ENCODE data around the gene PCDH15. TPM values are rescaled to one million over a fixed set of nuclear protein-coding genes. Genes with fewer than 3 reads are reported as not detected.

The PCDH15 gene
- total and polyA plus RNA-seq, 2 donors: 0.09 to 0.14 TPM

- 89% methylated on average over 5 of the region's 5 CpGs for WGBS
- Histone ChIP-seq H3K9me3 (ENCODE audit: control insufficient read depth in 2 of 2, insufficient read depth in 1 of 2, low read length in 1 of 2) (no peaks in the 10 kb centered on the region), H3K27ac (ENCODE audit: low read depth in 1 of 2, low read length in 1 of 2) (no peak overlapping the region), H3K4me3 (ENCODE audit: low read length in 2 of 2) (no peak overlapping the region), H3K36me3 (ENCODE audit: control insufficient read depth in 2 of 2, insufficient read depth in 2 of 2, low read length in 1 of 2) (no peaks in the 10 kb centered on the region), H3K27me3 (ENCODE audit: control insufficient read depth in 2 of 2, insufficient read depth in 1 of 2, low read length in 1 of 2) (no peaks in the 10 kb centered on the region), H3K4me1 (ENCODE audit: control insufficient read depth in 2 of 2, insufficient read depth in 2 of 2, low read length in 2 of 2) (no peaks in the 10 kb centered on the region)
- DNase-seq (ENCODE audit: low read depth in 6 of 9, low spot score in 9 of 9): no peak
Measured at GRCh38 chr10:53899463-53900160, 901.4 kb downstream of the PCDH15 start.

DNA sequence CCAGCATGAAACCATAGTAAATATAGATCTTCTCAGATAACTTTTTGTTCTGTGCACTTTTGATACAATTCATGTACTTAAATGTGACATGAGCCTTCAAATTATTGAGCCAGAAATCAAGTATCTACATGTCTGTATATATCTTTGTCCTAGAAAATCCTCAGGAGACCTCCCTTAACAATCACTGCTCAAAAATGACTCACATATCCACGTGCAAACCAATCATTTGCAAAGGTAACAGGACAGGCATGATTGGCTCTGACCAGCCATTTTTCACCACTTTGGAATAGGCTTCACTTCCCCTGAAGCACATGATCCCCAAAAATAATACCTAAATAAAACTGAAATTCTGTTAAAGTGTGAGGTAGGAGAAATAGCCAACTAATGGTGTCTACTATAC, 902.5 kb downstream of the PCDH15 start:
- Histone ChIP-seq H3K27ac (ENCODE audit: low read depth in 1 of 2, low read length in 1 of 2) (no peak overlapping the region), H3K4me1 (ENCODE audit: control insufficient read depth in 2 of 2, insufficient read depth in 2 of 2, low read length in 2 of 2) (no peaks in the 10 kb centered on the region), H3K9me3 (ENCODE audit: control insufficient read depth in 2 of 2, insufficient read depth in 1 of 2, low read length in 1 of 2) (no peaks in the 10 kb centered on the region), H3K4me3 (ENCODE audit: low read length in 2 of 2) (no peak overlapping the region), H3K36me3 (ENCODE audit: control insufficient read depth in 2 of 2, insufficient read depth in 2 of 2, low read length in 1 of 2) (no peaks in the 10 kb centered on the region), H3K27me3 (ENCODE audit: control insufficient read depth in 2 of 2, insufficient read depth in 1 of 2, low read length in 1 of 2) (no peaks in the 10 kb centered on the region)
- DNase-seq (ENCODE audit: low read depth in 6 of 9, low spot score in 9 of 9): no peak
- WGBS: 55% methylated on average over 1 of the region's 1 CpG

GRCh38 chr10:53894145-53894544, 906.9 kb downstream of the PCDH15 start:
- WGBS: 91% methylated on average over 5 of the region's 5 CpGs

DNA sequence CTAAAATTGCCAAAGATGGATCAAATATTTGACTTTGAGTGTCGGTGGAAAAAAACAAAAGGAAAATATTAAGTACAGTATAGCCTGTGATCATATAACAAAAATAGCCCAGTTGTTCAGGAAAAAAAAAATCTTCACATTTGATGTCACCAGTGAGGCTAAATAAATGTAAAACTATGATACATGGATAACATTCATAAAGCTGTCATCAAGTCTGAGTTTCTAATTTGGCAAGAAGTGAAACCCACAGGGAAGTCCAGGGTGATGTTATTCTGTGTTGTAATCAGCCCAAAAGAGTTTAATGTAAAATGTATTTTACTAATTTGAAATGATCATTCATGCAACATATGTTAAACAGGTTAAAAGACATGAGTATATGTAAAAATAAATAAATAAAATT, 908.0 kb downstream of the PCDH15 start:
- WGBS: 97% methylated on average over 1 of the region's 1 CpG
- no peaks in the 10 kb centered on the region for H3K27me3 ChIP-seq (ENCODE audit: control insufficient read depth in 2 of 2, insufficient read depth in 1 of 2, low read length in 1 of 2)
- no peak overlapping the region for H3K4me3 ChIP-seq (ENCODE audit: low read length in 2 of 2)
- H3K4me1 ChIP-seq (ENCODE audit: control insufficient read depth in 2 of 2, insufficient read depth in 2 of 2, low read length in 2 of 2): no peaks in the 10 kb centered on the region
- H3K36me3 ChIP-seq (ENCODE audit: control insufficient read depth in 2 of 2, insufficient read depth in 2 of 2, low read length in 1 of 2): no peaks in the 10 kb centered on the region
- no peak overlapping the region for H3K27ac ChIP-seq (ENCODE audit: low read depth in 1 of 2, low read length in 1 of 2)
- H3K9me3 ChIP-seq (ENCODE audit: control insufficient read depth in 2 of 2, insufficient read depth in 1 of 2, low read length in 1 of 2): no peaks in the 10 kb centered on the region
- no peak for DNase-seq (ENCODE audit: low read depth in 6 of 9, low spot score in 9 of 9)

More at GRCh38 chr10:53894145-53894544, 906.9 kb downstream of the PCDH15 start:
- DNase-seq (ENCODE audit: low read depth in 6 of 9, low spot score in 9 of 9): no peak
- Histone ChIP-seq H3K27me3 (ENCODE audit: control insufficient read depth in 2 of 2, insufficient read depth in 1 of 2, low read length in 1 of 2) (no peaks in the 10 kb centered on the region), H3K27ac (ENCODE audit: low read depth in 1 of 2, low read length in 1 of 2) (no peak overlapping the region), H3K4me1 (ENCODE audit: control insufficient read depth in 2 of 2, insufficient read depth in 2 of 2, low read length in 2 of 2) (no peaks in the 10 kb centered on the region), H3K9me3 (ENCODE audit: control insufficient read depth in 2 of 2, insufficient read depth in 1 of 2, low read length in 1 of 2) (no peaks in the 10 kb centered on the region), H3K4me3 (ENCODE audit: low read length in 2 of 2) (no peak overlapping the region), H3K36me3 (ENCODE audit: control insufficient read depth in 2 of 2, insufficient read depth in 2 of 2, low read length in 1 of 2) (no peaks in the 10 kb centered on the region)

GRCh38 chr10:53886325-53887300, 914.4 kb downstream of the PCDH15 start:
- Histone ChIP-seq H3K36me3 (ENCODE audit: control insufficient read depth in 2 of 2, insufficient read depth in 2 of 2, low read length in 1 of 2) (no peaks in the 10 kb centered on the region), H3K4me3 (ENCODE audit: low read length in 2 of 2) (no peak overlapping the region), H3K4me1 (ENCODE audit: control insufficient read depth in 2 of 2, insufficient read depth in 2 of 2, low read length in 2 of 2) (no peaks in the 10 kb centered on the region), H3K9me3 (ENCODE audit: control insufficient read depth in 2 of 2, insufficient read depth in 1 of 2, low read length in 1 of 2) (no peaks in the 10 kb centered on the region), H3K27ac (ENCODE audit: low read depth in 1 of 2, low read length in 1 of 2) (no peak overlapping the region), H3K27me3 (ENCODE audit: control insufficient read depth in 2 of 2, insufficient read depth in 1 of 2, low read length in 1 of 2) (no peaks in the 10 kb centered on the region)
- DNase-seq (ENCODE audit: low read depth in 6 of 9, low spot score in 9 of 9): no peak
- 74% methylated on average over 9 of the region's 9 CpGs for WGBS

- Histone ChIP-seq H3K4me3 (ENCODE audit: low read length in 2 of 2) (no peak overlapping the region), H3K9me3 (ENCODE audit: control insufficient read depth in 2 of 2, insufficient read depth in 1 of 2, low read length in 1 of 2) (no peaks in the 10 kb centered on the region), H3K27me3 (ENCODE audit: control insufficient read depth in 2 of 2, insufficient read depth in 1 of 2, low read length in 1 of 2) (no peaks in the 10 kb centered on the region), H3K36me3 (ENCODE audit: control insufficient read depth in 2 of 2, insufficient read depth in 2 of 2, low read length in 1 of 2) (no peaks in the 10 kb centered on the region), H3K27ac (ENCODE audit: low read depth in 1 of 2, low read length in 1 of 2) (no peak overlapping the region), H3K4me1 (ENCODE audit: control insufficient read depth in 2 of 2, insufficient read depth in 2 of 2, low read length in 2 of 2) (no peaks in the 10 kb centered on the region)
- 95% methylated on average over 4 of the region's 4 CpGs for WGBS
- DNase-seq (ENCODE audit: low read depth in 6 of 9, low spot score in 9 of 9): no peak
Measured at GRCh38 chr10:53864846-53865245, 936.2 kb downstream of the PCDH15 start.

DNA sequence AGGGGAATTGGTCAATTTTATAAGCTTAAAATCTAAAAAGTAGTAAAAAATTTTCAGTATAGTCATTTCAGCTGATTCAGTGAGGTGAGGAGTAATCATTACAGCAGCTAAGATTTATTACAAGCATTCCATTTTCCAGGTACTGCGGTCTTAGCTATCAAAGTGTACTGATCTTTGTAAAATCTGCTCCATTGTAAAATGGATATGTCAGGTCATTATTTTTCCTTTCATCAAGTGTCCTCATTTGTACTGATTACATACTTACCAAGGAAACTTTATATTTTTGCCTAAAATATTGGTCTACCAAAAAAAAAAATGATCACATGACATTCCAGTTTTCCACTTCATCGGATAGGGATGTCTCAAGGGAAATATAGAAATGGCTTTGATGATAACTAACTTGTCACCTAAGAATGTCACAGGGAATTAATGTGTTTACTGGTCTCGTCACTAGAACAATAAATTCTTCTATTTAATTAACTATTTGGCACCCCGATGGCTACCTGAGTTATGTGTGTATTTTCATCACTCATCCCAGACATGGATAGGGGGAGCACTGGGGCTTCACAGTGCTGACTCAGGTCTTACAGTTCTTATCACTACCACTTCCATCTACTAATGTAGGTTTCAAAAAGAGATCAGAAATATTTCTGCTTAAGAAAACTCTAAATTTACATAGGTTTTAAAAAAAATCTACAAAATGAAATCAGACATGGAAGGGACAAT, 948.4 kb downstream of the PCDH15 start:
- no peaks in the 10 kb centered on the region for H3K36me3 ChIP-seq (ENCODE audit: control insufficient read depth in 2 of 2, insufficient read depth in 2 of 2, low read length in 1 of 2)
- WGBS: 90% methylated on average over 4 of the region's 4 CpGs
- H3K4me3 ChIP-seq (ENCODE audit: low read length in 2 of 2): no peak overlapping the region
- no peak for DNase-seq (ENCODE audit: low read depth in 6 of 9, low spot score in 9 of 9)
- no peak overlapping the region for H3K27ac ChIP-seq (ENCODE audit: low read depth in 1 of 2, low read length in 1 of 2)
- no peaks in the 10 kb centered on the region for H3K9me3 ChIP-seq (ENCODE audit: control insufficient read depth in 2 of 2, insufficient read depth in 1 of 2, low read length in 1 of 2)
- H3K4me1 ChIP-seq (ENCODE audit: control insufficient read depth in 2 of 2, insufficient read depth in 2 of 2, low read length in 2 of 2): no peaks in the 10 kb centered on the region
- H3K27me3 ChIP-seq (ENCODE audit: control insufficient read depth in 2 of 2, insufficient read depth in 1 of 2, low read length in 1 of 2): no peaks in the 10 kb centered on the region

GRCh38 chr10:53846809-53847208, 954.2 kb downstream of the PCDH15 start:
- Histone ChIP-seq H3K4me1 (ENCODE audit: control insufficient read depth in 2 of 2, insufficient read depth in 2 of 2, low read length in 2 of 2) (no peaks in the 10 kb centered on the region), H3K36me3 (ENCODE audit: control insufficient read depth in 2 of 2, insufficient read depth in 2 of 2, low read length in 1 of 2) (no peaks in the 10 kb centered on the region), H3K4me3 (ENCODE audit: low read length in 2 of 2) (no peak overlapping the region), H3K9me3 (ENCODE audit: control insufficient read depth in 2 of 2, insufficient read depth in 1 of 2, low read length in 1 of 2) (no peaks in the 10 kb centered on the region), H3K27ac (ENCODE audit: low read depth in 1 of 2, low read length in 1 of 2) (no peak overlapping the region), H3K27me3 (ENCODE audit: control insufficient read depth in 2 of 2, insufficient read depth in 1 of 2, low read length in 1 of 2) (no peaks in the 10 kb centered on the region)
- WGBS: 80% methylated on average over 2 of the region's 2 CpGs
- DNase-seq (ENCODE audit: low read depth in 6 of 9, low spot score in 9 of 9): no peak

Data from thymus (tissue), 11 donors.